ENCODE results near the gene RFX3. TPM values are rescaled to one million over a fixed set of nuclear protein-coding genes. Genes with fewer than 3 reads are reported as not detected.

Gene RFX3
- total and polyA plus RNA-seq, 12 donors, result 1.4 to 14.2 (median 5.5) TPM

GRCh38 chr9:3348169-3348568, 177.6 kb downstream of the RFX3 start:
- intact Hi-C loops (cut with DNase I), result no loop called here
- DNase-seq, result no peak
- Histone ChIP-seq H3K9me3 (replicated peaks in 1 of 3) (no peaks in the 10 kb centered on the region), H3K4me3 (no peak overlapping the region), H3K27ac (no peak overlapping the region), H3K4me1 (replicated peaks in 1 of 2) (no peaks in the 10 kb centered on the region), H3K36me3 (replicated peaks in 1 of 2) (no peaks in the 10 kb centered on the region), H3K27me3 (no peaks in the 10 kb centered on the region)
- 78 to 86% (median 79%) methylated on average over 3 of the region's 3 CpGs for WGBS, 4 donors
- TF ChIP-seq POLR2A (IDR thresholded peaks at IDR 0.05) (no peak), CTCF (IDR thresholded peaks at IDR 0.05) (no peak)

GRCh38 chr9:3346549-3346948, 179.3 kb downstream of the RFX3 start:
- Histone ChIP-seq H3K4me1 (replicated peaks in 1 of 2) (no peaks in the 10 kb centered on the region), H3K9me3 (replicated peaks in 1 of 3) (no peaks in the 10 kb centered on the region), H3K27ac (no peak overlapping the region), H3K4me3 (no peak overlapping the region), H3K36me3 (replicated peaks in 1 of 2) (no peaks in the 10 kb centered on the region), H3K27me3 (no peaks in the 10 kb centered on the region)
- intact Hi-C loops (cut with DNase I), result no loop called here
- DNase-seq, result no peak
- no peak for TF ChIP-seq CTCF (IDR thresholded peaks at IDR 0.05)
- no peak for TF ChIP-seq POLR2A (IDR thresholded peaks at IDR 0.05)
- 91 to 96% (median 93%) methylated on average over 3 of the region's 3 CpGs for WGBS, 4 donors

- intact Hi-C loops (cut with DNase I), result no loop called here
These were observed 182.1 kb downstream of the RFX3 start for GRCh38 chr9:3343671-3344070.

GRCh38 chr9:3342159-3342777, 183.5 kb downstream of the RFX3 start:
- Histone ChIP-seq H3K9me3 (replicated peaks in 1 of 3) (no peaks in the 10 kb centered on the region), H3K27me3 (no peaks in the 10 kb centered on the region), H3K36me3 (replicated peaks in 1 of 2) (no peaks in the 10 kb centered on the region), H3K27ac (no peak overlapping the region), H3K4me3 (no peak overlapping the region), H3K4me1 (replicated peaks in 1 of 2) (peaks cover 0 to 7% of the 10 kb centered on the region in 2 donors)
- DNase-seq, result no peak
- intact Hi-C loops (cut with DNase I), result no loop called here
- WGBS, 4 donors, result 65 to 75% (median 70%) methylated on average over 2 of the region's 2 CpGs
- no peak for TF ChIP-seq POLR2A (IDR thresholded peaks at IDR 0.05)
- TF ChIP-seq CTCF (IDR thresholded peaks at IDR 0.05), result no peak

More at GRCh38 chr9:3343671-3344070, 182.1 kb downstream of the RFX3 start:
- H3K4me1 ChIP-seq (replicated peaks in 1 of 2), result no peaks in the 10 kb centered on the region
- H3K9me3 ChIP-seq (replicated peaks in 1 of 3), result no peaks in the 10 kb centered on the region
- no peaks in the 10 kb centered on the region for H3K27me3 ChIP-seq
- TF ChIP-seq CTCF (IDR thresholded peaks at IDR 0.05) (no peak), POLR2A (IDR thresholded peaks at IDR 0.05) (no peak)
- no peak overlapping the region for H3K27ac ChIP-seq
- DNase-seq, result no peak
- H3K36me3 ChIP-seq (replicated peaks in 1 of 2), result no peaks in the 10 kb centered on the region
- no peak overlapping the region for H3K4me3 ChIP-seq

Measured in adrenal gland (tissue), 12 donors.